ENCODE measurements around the gene FHIT. TPM values are rescaled to one million over a fixed set of nuclear protein-coding genes. Genes with fewer than 3 reads are reported as not detected.

The FHIT gene
- total and polyA plus RNA-seq, 10 of the 15 experiments (the other 5 are each of a cell fraction or from before 2014, with no cell fraction given): 4.2 to 14.9 (median 9.4) TPM

DNA sequence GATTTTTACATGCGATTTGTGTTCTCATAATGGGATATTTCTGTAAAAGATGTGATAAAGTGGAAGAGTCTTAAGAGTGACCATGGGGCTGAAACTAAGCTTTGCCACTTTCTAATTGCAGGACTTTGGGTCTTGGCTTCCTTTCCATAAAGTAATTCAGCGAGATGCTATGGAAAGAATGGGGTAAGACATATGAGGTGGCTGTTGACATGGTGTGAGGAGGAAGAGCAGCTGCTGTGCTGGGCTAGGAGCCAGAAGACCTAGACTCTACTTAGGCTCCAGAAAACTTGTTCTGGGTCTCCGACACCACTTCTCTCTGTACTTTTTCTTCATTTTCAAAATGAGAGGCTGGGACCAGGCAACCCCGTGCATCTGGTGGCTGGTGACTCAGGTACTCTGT, 1547.0 kb downstream of the FHIT start (continued):
- TF ChIP-seq SKIL (IDR thresholded peaks at IDR 0.05; ENCODE audit: low read depth, poor library complexity, severe bottlenecking): no peak
- no peak for TF ChIP-seq CUX1 (IDR thresholded peaks at IDR 0.05; ENCODE audit: insufficient replicate concordance, low read depth, low read length)
- no peak for TF ChIP-seq ZBED1 (IDR thresholded peaks at IDR 0.05; ENCODE audit: borderline replicate concordance)

DNA sequence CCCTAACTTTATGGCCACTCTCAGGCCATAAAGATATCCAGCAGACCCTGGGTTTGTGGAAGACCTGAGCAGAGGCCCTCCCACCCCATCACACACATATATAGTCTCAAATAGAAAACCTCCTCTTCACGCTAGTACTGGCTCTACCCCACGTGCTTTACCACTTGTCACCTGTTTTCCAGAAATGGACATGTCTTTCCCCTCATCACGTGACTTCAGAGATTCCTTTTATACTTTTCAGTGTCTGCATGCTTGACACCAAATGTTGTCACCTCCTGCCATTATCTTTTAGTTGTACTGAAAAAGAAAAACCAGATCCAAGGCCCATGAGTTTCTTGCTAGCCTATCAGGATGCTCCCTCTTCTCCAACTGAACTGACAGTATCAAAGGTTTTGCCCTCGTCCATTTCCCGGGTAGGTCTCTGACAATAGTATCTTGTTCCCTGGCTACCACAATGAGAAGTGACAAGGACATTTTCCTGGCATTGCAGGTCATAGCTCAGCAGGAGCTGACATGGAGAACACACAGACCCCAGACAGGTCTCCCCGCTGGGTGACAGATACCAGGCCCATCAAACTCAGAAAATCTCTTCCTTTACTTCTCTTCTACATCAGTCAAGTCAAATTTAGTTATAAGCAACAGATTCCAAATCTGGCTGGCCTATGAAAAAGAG, 1551.5 kb downstream of the FHIT start:
- H3K27ac ChIP-seq (ENCODE audit: control insufficient read depth, insufficient read depth): no peak overlapping the region
- ATAC-seq: no peak
- H3K27me3 ChIP-seq (replicated peaks in 1 of 2; ENCODE audit: control insufficient read depth in 2 of 2, insufficient read depth in 2 of 2, low read length in 1 of 2): no peaks in the 10 kb centered on the region
- no peak for FAIRE-seq
- no peak overlapping the region for H3K4me2 ChIP-seq (ENCODE audit: control insufficient read depth, insufficient read depth)
- in situ Hi-C loops (cut with MboI) (no loop called here), intact Hi-C loops (cut with micrococcal nuclease; ENCODE audit: unreplicated experiment) (no loop called here)
- no peaks in the 10 kb centered on the region for H3K9me3 ChIP-seq (replicated peaks; ENCODE audit: control insufficient read depth, insufficient read depth, low read length)
- no peaks in the 10 kb centered on the region for H3K4me1 ChIP-seq (ENCODE audit: control insufficient read depth, insufficient read depth, low read length)
- no peak overlapping the region for H3K9ac ChIP-seq (ENCODE audit: control insufficient read depth, insufficient read depth, low read length)
- 28% methylated on average over 6 of the region's 6 CpGs for WGBS (ENCODE audit: insufficient coverage, insufficient replicate concordance, low lambda C conversion rate, missing lambda C conversion rate)
- BruUV-seq (replicated peaks): no TSS peak
- TF ChIP-seq, protein P1, sequence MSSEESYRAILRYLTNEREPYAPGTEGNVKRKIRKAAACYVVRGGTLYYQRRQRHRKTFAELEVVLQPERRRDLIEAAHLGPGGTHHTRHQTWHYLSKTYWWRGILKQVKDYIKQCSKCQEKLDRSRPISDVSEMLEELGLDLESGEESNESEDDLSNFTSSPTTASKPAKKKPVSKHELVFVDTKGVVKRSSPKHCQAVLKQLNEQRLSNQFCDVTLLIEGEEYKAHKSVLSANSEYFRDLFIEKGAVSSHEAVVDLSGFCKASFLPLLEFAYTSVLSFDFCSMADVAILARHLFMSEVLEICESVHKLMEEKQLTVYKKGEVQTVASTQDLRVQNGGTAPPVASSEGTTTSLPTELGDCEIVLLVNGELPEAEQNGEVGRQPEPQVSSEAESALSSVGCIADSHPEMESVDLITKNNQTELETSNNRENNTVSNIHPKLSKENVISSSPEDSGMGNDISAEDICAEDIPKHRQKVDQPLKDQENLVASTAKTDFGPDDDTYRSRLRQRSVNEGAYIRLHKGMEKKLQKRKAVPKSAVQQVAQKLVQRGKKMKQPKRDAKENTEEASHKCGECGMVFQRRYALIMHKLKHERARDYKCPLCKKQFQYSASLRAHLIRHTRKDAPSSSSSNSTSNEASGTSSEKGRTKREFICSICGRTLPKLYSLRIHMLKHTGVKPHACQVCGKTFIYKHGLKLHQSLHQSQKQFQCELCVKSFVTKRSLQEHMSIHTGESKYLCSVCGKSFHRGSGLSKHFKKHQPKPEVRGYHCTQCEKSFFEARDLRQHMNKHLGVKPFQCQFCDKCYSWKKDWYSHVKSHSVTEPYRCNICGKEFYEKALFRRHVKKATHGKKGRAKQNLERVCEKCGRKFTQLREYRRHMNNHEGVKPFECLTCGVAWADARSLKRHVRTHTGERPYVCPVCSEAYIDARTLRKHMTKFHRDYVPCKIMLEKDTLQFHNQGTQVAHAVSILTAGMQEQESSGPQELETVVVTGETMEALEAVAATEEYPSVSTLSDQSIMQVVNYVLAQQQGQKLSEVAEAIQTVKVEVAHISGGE (CRISPR knock-in tag; IDR thresholded peaks at IDR 0.05): no peak
- peak in 1 of 2 experiments; percentile 10; a peak in 1 of 4 replicates for TF ChIP-seq BHLHE40 (IDR thresholded peaks at IDR 0.05; ENCODE audit: borderline replicate concordance in 1 of 2, low read depth in 2 of 2, low read length in 1 of 2)
- no peaks in the 10 kb centered on the region for H3K36me3 ChIP-seq (ENCODE audit: control insufficient read depth in 2 of 2, insufficient read depth in 2 of 2, low read length in 1 of 2)
- H4K20me1 ChIP-seq (ENCODE audit: control insufficient read depth, insufficient read depth): no peaks in the 10 kb centered on the region
- ChIA-PET RAD21 (ENCODE audit: unreplicated experiment) (no interaction called here), POLR2A (no interaction called here), CTCF (interaction anchor here (0.7 kb wide), 1 partner anchor 659 kb away, joined by 3 read pairs; no protein-coding TSS in a partner anchor), SMC1A (ENCODE audit: uncharacterized antibody, unreplicated experiment) (no interaction called here)
- no peak for DNase-seq (ENCODE audit: low read depth, low spot score)
- no peak overlapping the region for H2AFZ ChIP-seq (ENCODE audit: control insufficient read depth, low read depth, low read length)
- H3K4me3 ChIP-seq: no peak overlapping the region
- H3K79me2 ChIP-seq (ENCODE audit: control insufficient read depth, insufficient read depth, low read length): no peaks in the 10 kb centered on the region
